ENCODE results near the gene SLC11A2. TPM values are rescaled to one million over a fixed set of nuclear protein-coding genes. Genes with fewer than 3 reads are reported as not detected.
A peak's percentile ranks its signal among the peaks of the same experiment; 100 is the strongest.
"Not testable (repeated sequence)": the region's sequence is repeated elsewhere in the genome, so short reads cannot be mapped to it uniquely, and the experiment has no call there.

Gene SLC11A2
- polyA plus RNA-seq, 10 donors: 17.0 to 29.8 (median 24.9) TPM

DNA sequence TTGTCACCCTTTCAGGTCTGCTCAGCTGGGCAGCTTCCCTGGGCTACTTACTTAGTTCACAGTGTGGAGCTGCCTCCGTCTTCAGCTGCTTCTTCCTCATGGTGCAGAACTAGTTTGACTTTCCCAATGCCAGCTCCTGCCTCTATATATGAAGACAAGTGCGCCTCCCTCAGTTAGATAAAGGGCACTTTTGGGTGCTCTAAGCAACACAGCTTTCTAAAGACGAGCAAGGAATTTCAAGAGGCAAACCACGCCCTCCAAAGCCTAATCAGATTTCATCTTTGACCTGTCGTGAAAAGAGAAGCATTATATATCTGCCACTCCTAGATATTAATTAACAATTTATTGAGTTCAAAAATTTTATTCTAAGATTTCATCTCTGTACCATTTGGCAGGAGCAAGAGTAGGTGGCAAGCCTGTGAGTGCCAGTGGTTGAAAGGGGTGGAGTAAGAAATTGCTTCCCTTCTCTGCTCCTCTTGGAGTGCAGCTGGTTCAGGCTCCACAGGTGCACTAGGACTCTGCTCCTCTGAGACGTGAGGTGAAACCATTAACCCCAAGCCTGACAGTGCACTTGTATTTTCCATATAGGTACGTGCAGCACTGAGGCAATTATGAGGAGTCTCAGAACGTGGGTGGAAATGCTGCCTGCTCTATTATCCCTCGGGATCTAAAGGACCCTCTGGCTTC, 2.1 kb upstream of the SLC11A2 start:
- DNase-seq: no peak

DNA sequence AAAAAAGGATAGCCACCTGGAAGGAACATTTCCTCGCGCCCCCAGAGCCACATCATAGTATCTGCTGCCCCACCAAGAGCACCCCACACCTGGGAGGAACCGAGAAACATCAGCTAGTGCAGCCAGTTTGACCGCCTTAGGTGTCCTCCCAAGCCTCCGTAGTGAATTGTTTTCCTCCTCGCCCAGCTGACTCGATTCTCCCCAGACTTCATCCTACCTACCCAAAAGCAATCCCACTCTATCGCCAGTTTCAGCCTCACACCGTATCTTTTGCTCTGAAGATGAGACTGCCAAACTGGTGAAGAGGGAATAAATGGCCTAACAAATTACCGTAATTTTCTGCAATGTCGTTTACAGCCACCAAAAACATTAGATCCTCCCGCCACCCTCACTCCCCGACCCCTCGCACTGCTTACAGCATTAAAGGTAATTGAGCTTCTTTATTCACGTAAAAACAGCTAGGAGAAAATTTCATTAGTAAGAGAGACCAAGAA, 1.2 kb upstream of the SLC11A2 start:
- no peak for DNase-seq

DNA sequence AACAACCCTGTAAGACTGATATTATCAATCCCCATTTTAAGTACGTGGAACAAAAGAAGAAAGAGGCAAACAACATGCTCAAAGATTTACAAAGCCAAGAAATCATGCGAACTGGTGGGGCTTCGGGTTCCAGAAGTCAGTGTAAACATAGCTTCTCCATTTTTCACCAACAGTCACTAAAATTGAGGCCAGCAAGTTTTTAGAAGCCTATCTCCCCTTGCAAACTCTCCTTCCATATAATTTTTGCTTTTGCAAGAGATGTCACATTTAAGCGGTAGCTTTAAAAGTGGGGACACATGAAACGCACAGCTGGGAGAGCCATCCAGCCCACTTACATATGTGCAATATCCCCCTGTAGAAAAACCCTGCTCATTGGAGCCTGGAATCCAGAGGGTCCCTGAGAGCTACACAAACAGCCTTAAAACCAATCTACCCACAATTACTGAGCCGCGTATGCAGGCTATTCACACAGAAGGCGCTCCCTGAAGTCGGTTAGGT, 797 bp downstream of the SLC11A2 start:
- no peak for DNase-seq

DNA sequence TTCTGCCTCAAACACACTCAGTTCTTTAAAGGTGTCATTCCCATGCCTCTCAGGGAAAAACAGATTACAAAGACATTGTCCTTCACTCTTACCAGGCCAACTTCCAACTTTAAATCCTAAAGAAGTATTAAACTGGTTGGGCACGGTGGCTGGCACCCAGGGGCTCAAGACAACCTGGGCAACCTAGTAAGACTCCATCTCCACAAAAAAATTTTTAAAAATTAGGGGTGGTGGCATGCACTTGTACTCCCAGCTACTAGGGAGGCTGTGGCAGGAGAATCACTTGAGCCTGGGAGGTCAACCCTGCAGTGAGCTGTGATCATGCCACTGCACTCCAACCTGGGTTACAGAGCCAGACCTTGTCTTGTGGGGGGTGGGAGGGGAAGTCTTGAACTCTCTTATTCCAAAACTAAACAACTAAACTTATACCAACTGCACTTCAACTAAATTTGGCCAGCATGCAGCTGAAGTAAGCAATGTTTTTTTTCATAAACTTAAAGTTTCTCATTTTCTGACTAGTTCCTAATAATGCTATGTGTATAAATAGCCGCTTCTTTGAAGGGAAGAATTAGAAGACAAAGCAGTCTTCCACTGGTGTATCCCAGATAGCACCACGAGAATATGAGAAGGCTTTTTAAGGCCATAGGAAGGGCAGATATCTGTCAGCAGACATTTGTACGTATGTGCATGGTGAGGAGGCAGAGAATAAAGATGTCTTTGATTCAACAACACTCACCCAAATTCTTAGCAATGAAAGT, 2.4 kb downstream of the SLC11A2 start:
- no peak for DNase-seq

DNA sequence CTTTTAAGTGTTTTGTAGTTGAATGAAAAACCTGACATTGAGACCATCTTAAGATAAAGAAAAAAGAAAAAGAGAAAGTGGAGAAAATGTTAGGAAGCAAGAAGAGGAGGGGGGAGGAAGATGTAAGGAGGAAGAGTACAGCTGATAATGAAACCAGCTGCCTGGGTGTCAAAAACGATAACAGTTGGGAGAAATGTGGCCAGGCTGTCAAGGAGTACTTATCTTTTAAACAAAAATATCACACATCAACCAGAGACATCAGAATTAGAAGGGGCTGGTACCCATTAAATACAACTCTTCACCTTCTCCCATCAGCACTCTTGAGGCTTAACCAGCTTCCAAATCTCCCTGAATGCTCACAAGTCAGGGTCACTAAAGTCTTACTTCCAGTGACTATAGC, 4.5 kb downstream of the SLC11A2 start:
- DNase-seq: no peak

DNA sequence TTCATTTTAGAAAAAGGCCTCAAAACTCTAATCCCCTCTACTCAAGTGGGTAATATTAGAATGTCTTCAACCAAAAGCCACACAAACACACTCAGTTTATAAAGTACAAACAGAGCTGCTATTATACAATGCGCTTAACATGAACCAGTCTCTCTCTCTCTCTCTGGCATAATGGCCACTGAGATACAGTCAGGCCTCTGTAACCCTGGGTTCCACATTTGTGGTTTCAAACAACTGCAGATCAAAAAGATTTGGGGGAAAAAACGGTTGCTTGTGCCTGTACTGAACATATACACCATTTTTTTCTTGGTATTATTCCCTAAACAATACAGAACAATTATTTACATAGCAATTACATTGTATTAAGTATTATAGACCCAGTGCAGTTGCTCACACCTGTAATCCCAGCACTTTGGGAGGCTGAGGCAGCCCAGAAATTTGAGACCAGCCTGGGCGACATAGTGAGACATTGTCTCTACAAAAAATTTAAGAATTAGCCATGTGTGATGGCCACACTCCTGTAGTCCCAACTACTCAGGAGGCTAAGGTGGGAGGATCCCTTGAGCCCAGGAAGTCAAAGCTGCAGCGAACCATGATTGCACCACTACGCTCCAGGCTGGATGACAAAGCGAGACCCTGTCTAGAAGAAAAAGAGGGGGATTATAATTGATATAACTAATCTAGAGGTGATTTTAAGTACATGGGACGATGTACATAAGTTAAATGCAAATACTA, 5.6 kb downstream of the SLC11A2 start:
- DNase-seq: no peak

DNA sequence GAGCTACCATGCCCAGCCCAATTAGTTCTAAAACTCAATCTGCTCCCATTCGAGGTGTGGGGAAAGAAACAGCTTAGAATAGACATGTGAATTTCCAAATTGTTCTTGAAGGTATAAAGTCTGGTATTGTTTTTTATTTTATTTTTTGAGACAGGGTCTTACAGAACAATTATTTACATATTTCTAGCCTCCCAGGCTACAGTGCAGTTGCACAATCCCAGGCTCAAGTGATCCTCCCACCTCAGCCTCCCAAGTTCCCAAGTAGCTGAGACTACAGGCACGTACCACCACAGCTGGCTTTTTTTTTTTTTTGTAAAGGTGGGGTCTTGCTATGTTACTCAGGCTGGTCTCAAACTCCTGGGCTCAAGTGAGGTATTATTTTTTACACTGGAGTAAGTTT, 6.3 kb downstream of the SLC11A2 start:
- no peak for DNase-seq

DNA sequence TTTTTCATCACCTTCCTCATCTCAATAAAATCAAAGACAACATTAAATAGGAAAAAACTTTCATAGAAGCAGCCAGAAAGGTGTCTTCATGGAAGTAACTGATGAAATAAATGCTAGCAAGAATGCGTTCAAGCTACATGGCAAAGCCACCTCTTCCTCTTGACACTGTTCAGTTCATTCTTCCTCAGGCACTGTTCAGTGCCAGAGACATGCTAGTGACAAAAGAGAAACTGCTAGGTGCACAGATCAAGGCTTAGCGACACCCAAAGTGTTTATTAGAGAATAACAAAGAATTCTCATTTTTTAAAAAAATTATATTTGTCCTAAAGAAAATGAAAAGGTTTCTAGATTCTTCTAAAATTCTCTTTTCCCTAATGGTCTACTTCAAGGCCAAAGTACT, 7.2 kb downstream of the SLC11A2 start:
- DNase-seq: no peak

DNA sequence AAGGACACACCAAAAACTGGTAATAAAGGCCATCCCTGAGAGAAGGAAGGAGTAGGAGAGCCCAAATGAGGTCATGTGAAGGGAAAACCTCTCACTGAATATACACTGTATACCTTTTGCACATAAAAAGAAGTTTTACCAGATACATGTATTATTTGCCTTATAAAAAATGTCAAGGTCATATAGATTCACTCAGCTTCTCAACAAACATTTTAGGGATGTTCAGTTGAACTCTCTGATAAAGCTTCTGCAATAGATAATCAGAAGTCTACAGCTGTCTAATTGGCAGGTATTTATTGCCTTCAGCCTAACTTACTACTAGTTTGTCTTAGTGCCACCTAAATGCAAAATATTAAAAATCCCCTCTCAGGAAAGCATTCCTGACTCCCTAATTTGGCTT, 8.7 kb downstream of the SLC11A2 start:
- no peak for DNase-seq

DNA sequence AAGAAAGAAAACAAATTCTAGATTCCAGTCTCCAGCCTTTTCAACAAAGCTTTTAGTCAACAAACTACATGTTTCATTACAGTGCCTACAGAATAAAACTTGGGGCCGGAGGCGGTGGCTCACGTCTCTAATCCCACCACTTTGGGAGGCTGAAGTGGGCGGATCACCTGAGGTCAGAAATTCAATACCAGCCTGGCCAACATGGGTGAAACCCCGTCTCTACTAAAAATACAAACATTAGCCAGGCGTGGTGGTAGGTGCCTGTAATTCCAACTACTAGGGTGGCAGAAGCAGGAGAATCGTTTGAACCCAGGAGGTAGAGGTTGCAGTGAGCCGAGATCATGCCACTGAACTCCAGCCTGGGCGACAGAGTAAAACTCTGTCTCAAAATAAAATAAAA, 11.7 kb downstream of the SLC11A2 start:
- DNase-seq: not testable (repeated sequence)

DNA sequence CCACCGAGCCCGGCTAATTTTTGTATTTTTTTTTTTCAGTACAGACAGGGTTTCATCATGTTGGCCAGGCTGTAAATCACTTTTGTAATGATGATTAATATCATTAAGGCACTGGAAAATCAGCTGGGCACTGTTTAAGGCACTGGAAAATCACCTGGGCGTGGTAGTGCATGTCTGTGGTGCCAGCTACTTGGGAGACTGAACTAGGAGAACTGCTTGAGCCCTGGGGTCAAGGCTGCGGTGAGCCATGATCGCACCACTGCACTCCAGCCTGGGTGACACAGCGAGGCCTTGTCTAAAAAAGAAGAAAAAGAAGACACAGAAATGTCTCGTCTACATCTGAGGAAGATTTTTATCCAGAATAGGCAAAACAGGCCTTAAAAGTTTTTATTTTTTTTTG, 12.7 kb downstream of the SLC11A2 start:
- DNase-seq: no peak

DNA sequence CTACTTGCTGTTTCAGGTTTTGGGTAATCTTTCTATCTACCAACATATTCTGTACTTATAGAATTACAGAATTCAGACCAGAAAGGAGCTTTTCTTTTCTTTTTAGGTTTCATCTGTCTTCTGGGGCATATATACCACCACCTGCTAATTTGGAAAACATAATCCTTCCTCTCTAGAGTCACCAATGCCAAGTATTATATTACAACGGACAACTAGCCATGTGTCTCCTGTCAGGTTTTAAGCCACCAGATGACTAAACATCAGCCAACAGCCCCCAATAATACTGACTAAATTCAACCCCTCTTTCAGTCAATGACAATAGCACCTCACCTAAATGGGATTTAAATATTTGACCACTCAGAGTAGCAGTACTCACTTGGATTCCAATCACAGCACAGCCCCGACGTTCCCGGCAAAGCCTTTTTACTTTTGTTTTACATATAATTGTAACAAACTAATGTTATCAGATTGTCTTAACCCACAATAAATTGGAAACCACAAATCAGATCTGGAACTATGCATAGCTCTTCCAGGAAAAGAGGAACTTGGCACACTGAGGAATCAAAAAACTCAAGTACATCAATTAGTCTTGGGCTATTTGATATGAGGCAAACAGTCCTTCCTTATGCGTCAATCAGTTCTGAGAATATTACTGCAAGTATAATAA, 13.5 kb downstream of the SLC11A2 start:
- DNase-seq: no peak

DNA sequence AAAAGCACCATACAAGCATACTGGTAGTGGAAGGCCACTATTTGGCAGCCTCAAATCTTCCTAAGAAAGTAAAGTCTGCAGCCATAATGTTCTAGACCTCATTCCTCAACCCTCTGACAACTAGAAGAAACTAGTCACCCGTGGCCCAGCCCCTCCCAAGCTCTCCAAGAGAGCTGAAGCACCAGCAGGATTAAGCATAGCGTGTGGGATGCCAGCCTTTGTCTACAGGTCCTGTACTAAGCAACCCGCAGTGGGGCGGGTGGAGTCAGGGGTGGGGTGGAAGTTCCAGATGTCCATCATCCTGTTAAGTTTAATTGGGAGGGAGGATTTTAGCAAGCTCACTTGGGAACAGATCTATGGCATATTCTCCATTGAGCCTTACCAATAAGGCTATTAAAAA, 14.2 kb downstream of the SLC11A2 start:
- DNase-seq: no peak

DNA sequence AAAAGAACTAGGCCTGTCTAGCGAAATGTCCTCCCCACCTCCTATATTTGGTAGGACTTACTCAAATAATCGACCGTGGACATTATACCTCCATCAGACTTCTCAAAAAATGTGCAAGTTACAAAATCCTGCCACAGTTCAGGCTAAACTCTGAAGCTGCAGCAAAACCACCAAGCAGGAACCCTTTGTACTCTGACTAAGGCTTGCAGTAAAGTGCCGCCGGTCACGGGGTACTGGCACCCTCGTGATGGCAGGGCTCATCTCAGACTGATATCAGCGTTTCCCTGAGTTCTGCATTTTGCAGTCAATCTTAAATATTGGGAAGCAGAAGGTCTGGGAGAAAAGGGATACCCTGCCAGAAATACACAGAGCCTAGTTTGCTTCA, 17.1 kb downstream of the SLC11A2 start:
- DNase-seq: peak in 1 of 3 donors; percentile 41

DNA sequence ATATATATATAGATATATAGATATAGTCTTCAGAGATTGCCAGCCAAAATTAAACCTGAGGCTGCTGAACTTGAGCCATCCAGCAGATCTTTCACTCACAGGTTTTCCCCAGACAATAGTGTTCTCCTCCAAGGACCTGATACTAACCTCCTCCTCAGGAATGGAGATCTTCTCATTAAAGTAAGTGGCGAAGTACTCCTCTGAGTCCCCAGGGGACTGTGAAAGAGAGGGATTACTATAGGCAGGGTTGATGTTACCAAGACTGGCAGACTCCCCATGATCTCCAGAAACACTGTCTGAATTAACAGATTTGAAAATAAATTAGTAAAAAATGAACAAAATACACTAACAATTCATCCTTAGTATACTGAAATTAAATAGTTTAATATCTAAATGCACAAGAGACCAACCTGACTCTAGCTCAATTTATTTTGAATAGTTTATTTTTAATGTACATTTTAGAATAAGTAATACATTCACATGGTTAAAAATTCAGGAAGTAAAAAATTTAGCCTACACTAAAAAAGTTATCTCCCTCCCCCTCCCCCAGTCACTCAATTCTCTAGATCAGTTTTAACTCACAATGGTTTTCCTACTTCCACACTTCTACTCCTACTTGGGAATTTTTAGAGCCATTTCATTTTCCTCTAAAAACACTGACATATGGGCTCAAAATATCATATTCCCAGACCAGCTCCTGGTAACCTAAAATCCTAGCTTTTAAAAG, 17.7 kb downstream of the SLC11A2 start:
- DNase-seq: no peak

DNA sequence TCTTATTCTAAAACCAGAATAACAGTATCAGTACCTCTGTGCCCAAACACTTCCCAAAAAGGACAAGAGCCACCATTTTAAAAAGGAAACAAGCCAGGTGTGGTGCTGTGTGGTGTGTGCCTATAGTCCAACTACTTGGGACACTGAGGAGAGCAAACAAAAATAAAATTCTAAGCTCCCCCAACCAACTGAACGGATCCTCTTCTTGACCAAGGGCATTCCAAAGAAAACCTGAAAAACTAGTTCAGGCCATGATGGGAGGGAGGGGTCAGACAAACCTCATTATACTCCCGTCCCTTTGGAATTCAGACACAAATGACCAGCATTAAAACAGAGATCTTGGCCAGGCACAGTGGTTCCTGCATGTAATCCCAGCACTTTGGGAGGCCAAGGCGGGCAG, 20.5 kb downstream of the SLC11A2 start:
- no peak for DNase-seq

DNA sequence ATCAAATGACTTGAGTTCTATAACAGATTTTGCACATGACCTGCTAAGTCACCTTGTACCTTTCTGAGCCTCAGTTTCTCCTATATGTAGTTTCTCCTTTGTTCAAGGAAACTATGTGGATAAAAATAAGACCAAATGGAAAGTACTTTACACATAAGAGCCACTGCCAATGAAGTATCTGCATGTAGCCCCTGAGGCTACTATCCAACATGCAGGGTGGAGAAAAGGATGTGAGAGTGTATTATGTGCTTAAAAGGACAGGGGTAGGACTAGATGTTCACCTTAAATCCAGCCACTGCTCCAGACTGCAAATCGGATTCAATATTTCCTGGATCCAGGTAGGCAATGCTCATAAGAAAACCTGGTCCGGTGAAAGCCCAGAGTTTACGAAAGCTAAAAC, 21.2 kb downstream of the SLC11A2 start:
- no peak for DNase-seq

DNA sequence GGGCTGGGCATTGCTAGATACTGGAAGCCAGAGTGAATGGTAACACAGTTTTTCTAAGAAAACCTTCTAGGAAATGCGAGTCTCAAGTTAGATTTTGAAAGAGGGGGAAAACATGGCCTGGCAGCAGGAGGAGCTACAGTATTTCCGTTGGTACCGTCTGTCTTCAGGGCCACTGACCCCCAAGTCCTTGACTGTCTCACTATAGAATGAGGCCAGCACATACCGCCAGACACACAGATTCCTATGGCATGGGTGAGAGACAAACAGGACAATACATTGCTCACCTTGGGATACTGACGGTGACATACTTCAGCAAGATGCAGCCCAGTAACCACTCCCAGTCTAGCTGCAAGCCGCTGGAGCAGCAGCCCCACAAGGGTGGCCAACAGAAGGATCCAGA, 21.7 kb downstream of the SLC11A2 start:
- no peak for DNase-seq

DNA sequence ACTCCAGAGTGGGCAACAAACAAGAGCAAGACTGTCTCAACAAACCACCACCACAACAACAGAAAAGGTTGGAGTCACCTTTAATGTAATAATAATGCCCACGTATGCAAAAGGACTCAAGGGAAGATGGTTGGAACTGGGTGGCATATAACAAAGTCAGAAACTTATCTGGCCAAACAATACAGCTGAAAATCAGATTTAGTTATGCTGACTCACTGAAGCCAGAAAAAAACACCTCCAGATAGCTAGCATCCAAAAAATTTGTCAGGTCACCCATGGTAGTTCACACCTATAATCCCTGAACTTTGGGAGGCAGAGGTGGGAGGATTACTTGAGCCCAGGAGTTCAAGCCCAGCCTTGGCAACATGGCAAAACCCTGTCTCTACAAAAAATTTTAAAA, 24.4 kb downstream of the SLC11A2 start:
- DNase-seq: no peak

DNA sequence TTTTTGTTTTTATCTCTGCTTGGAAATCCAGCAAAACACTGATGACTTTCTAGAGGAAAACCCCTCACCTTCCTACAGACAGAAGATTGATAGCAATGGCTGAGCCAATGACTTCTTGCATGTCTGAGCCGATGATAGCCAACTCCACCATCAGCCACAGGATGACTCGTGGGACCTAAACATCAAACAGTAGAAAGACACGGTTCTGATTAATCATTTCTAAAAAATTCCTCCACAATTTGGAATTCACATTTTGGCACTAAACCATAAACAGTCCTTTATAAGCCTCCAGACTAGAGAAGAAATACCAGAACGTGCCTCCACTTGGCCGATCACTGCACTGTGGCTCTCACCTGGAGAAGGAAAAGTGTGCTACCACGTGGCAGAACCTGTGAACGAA, 25.9 kb downstream of the SLC11A2 start:
- DNase-seq: peak in 1 of 3 donors; percentile 59

DNA sequence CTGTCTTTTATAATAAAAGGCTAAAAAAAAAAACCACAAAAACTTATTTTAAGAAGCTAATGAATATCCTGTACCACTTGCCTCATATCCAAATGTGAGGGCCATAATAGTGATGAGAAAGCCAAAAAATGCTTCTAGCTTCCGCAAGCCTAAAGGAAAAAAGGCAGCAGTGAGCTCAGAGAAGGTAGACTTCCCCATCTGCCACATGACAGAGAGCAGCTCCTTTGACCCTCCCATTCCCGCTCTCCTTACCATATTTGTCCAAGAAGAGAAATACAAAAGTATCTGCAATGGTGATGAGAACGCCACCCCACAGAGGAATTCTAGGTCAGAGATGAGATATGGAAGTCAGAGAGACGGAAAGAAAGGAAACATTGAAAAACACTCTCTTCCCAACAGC, 27.1 kb downstream of the SLC11A2 start:
- DNase-seq: no peak
